ENCODE measurements around the gene SFI1.

SFI1 gene

GRCh38 chr22:31637891-31638618 lies 141.7 kb downstream of the SFI1 start:
- Histone ChIP-seq H3K27me3 (ENCODE audit: insufficient read depth, poor library complexity, severe bottlenecking) (no peaks in the 10 kb centered on the region), H3K36me3 (ENCODE audit: low read depth) (peaks cover 22% of the 10 kb centered on the region), H3K4me1 (ENCODE audit: insufficient read depth, poor library complexity, severe bottlenecking) (peaks cover 9% of the 10 kb centered on the region), H3K4me3 (ENCODE audit: severe bottlenecking) (no peak overlapping the region), H3K27ac (ENCODE audit: poor library complexity, severe bottlenecking) (peak overlapping the region; percentile 29), H3K9me3 (ENCODE audit: severe bottlenecking) (no peaks in the 10 kb centered on the region)
- no peak for ATAC-seq (ENCODE audit: low read depth)
- TF ChIP-seq, protein P1, sequence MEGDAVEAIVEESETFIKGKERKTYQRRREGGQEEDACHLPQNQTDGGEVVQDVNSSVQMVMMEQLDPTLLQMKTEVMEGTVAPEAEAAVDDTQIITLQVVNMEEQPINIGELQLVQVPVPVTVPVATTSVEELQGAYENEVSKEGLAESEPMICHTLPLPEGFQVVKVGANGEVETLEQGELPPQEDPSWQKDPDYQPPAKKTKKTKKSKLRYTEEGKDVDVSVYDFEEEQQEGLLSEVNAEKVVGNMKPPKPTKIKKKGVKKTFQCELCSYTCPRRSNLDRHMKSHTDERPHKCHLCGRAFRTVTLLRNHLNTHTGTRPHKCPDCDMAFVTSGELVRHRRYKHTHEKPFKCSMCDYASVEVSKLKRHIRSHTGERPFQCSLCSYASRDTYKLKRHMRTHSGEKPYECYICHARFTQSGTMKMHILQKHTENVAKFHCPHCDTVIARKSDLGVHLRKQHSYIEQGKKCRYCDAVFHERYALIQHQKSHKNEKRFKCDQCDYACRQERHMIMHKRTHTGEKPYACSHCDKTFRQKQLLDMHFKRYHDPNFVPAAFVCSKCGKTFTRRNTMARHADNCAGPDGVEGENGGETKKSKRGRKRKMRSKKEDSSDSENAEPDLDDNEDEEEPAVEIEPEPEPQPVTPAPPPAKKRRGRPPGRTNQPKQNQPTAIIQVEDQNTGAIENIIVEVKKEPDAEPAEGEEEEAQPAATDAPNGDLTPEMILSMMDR (IDR thresholded peaks at IDR 0.05; ENCODE audit: poor library complexity, severe bottlenecking), result no peak
- DNase-seq (ENCODE audit: low spot score), result no peak

DNA sequence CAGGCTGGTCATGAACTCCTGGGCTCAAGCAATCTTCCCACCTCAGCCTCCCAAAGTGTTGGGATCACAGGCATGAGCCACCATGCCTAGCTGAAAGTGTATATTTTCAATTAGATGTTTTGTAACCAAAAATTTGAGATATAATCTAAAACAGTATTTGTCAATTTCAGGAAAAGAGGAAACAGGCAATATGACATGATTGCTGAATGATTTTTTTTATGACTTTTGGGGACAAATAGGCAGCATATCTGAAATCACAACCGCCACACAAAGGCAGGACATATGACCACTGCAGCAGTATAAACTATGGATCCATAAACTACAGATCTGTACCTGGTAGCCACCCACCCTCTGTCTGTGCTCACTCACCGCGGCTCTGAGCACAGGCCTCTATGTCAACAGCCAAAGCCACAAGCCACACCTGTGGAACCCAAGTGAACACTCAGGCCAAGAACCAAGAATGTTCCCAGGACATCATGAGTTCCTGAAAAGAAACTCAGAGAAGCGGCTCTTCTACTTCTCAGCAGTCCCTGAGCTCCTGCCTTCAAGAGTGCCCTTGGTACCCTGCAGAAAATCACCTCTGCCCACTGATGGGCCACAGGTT lies 143.2 kb downstream of the SFI1 start:
- Histone ChIP-seq H3K36me3 (ENCODE audit: low read depth) (peaks cover 35% of the 10 kb centered on the region), H3K4me1 (ENCODE audit: insufficient read depth, poor library complexity, severe bottlenecking) (peaks cover 9% of the 10 kb centered on the region), H3K27ac (ENCODE audit: poor library complexity, severe bottlenecking) (no peak overlapping the region), H3K27me3 (ENCODE audit: insufficient read depth, poor library complexity, severe bottlenecking) (no peaks in the 10 kb centered on the region), H3K4me3 (ENCODE audit: severe bottlenecking) (no peak overlapping the region), H3K9me3 (ENCODE audit: severe bottlenecking) (no peaks in the 10 kb centered on the region)
- ATAC-seq (ENCODE audit: low read depth) (no peak; the same call in 2 of the 3 replicates), DNase-seq (ENCODE audit: low spot score) (no peak)
- TF ChIP-seq, protein P1 (IDR thresholded peaks at IDR 0.05; ENCODE audit: poor library complexity, severe bottlenecking), result no peak

DNA sequence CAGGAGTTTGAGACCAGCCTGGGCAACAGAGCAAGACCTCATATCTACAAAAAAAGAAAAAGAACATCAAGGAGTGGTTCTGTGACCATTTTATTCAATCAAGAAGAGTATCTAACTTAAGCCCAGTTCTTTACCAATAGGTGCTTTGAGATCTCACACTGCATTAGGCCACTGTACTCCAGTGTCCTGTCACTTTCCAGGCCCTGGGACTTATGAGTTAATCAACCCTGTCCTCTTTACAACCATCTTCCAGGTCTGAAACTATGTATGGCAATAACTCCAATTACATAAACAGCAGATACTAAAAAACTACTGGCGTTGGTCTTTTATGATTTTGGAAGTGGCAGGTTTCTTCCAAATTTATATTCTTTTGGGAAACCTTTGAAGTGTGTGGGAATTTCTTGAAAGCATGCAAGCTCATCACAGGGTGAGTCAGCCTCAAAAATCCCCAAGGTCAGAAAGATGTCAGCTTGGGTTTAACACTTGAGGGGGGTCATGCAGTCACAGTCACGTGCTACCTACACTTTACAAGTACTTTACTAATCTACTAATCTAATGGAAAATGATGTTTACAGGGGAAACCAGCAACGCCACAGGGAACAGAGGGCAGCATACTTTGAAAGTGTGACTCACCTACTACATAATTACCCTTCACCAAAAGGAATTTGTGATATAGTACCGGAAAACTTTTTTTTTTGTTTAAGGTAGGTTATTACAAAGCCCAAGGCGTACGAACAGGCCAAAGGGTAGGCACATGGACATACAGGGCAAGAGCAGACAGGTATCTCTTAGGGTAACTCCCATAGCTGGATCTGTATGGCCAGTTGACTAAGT lies 150.1 kb downstream of the SFI1 start:
- peak; percentile 85 for DNase-seq (ENCODE audit: low spot score)
- Histone ChIP-seq H3K4me1 (ENCODE audit: insufficient read depth, poor library complexity, severe bottlenecking) (peaks cover 52% of the 10 kb centered on the region), H3K9me3 (ENCODE audit: severe bottlenecking) (no peaks in the 10 kb centered on the region), H3K27me3 (ENCODE audit: insufficient read depth, poor library complexity, severe bottlenecking) (no peaks in the 10 kb centered on the region), H3K27ac (ENCODE audit: poor library complexity, severe bottlenecking) (peak overlapping the region; percentile 88), H3K4me3 (ENCODE audit: severe bottlenecking) (no peak overlapping the region), H3K36me3 (ENCODE audit: low read depth) (peaks cover 77% of the 10 kb centered on the region)
- ATAC-seq (ENCODE audit: low read depth), result peak; percentile 96
- TF ChIP-seq, protein P1 (IDR thresholded peaks at IDR 0.05; ENCODE audit: poor library complexity, severe bottlenecking), result no peak

DNA sequence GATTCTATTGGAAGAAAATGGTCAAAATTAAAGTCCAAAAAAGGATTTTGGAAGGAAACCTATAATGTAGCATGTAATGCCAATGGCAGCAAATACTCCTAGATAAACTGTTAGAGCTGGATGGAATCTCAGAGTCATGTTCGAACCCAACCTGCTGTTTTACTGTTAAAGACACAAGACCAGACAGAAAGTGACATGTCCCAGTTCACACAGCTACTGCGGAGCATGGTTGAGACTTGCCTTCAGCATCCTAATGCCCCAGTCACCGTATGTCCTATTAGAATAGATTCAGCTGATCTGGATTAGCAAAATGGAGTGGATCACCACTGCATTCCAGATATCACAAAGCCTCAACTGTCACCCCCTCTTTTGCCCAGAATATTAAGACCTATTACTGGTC lies 150.7 kb downstream of the SFI1 start:
- Histone ChIP-seq H3K27ac (ENCODE audit: poor library complexity, severe bottlenecking) (peak overlapping the region; percentile 88), H3K27me3 (ENCODE audit: insufficient read depth, poor library complexity, severe bottlenecking) (no peaks in the 10 kb centered on the region), H3K4me1 (ENCODE audit: insufficient read depth, poor library complexity, severe bottlenecking) (peaks cover 59% of the 10 kb centered on the region), H3K9me3 (ENCODE audit: severe bottlenecking) (no peaks in the 10 kb centered on the region), H3K36me3 (ENCODE audit: low read depth) (peaks cover 71% of the 10 kb centered on the region), H3K4me3 (ENCODE audit: severe bottlenecking) (no peak overlapping the region)
- ATAC-seq (ENCODE audit: low read depth) (no peak), DNase-seq (ENCODE audit: low spot score) (no peak)
- TF ChIP-seq, protein P1 (IDR thresholded peaks at IDR 0.05; ENCODE audit: poor library complexity, severe bottlenecking), result no peak
